HPDE6-E6E7 (cell line): ENCODE data around the gene ARFRP1.
"Not testable (repeated sequence)": the region's sequence is repeated elsewhere in the genome, so short reads cannot be mapped to it uniquely, and the experiment has no call there.

Source experiments
- DNase-seq: peaks from one replicate; pipeline ENCODE4 v3.0.0; 2011; ENCODE audit warnings: missing footprints; ENCODE audit errors: extremely low spot score

ARFRP1 gene

GRCh38 chr20:63656451-63656850 is 51.3 kb downstream of the ARFRP1 start:
- no peak for DNase-seq

- DNase-seq: no peak
Observed at GRCh38 chr20:63655249-63655648, 52.5 kb downstream of the ARFRP1 start.

- DNase-seq: no peak
Observed at GRCh38 chr20:63653974-63654668, 53.7 kb downstream of the ARFRP1 start.

DNA sequence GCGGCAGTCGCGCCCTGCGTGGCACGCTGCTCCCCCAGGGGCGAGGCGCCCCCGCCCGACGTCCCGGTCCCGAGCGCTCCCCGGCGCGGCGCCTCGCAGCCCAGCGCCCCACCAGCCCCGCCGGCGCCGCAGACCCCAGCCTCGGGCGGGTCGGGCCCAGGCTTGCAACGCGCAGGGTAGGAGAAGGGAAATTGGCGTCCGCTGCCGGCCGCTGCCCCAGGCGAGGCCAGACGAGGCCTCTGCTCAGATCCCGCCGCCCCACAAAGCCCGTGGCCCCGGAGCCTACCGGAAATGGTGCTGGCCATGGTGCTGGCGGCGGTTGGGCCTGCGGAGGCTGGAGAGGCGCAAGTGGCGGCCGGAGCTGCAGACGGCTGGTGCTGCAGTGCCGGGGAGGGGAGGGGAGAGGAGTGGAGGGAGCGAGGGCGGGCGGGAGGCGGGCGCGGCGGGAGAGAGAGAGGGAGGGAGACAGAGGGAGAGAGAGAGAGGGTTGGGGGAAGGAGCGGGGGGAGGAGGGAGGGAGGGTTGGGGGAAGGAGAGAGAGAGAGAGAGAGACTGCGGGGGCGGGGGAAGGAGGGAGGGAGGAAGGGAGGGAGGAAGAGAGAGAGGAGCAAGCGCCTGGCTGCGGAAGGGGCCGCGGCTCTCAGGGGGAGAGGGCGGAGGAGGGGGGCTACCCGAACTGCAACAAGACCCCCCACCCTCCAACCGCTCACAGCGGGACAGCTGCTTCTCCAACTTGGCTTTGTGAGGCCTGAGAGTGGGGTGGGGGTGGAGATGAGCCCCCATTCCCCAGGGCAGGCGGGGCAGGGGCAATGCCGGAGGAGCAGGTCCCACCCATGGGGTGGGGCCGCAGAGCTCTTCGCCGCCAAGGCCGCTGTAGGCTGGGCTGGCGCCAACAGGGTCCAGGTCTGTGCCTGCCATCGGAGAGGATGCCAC is 54.5 kb downstream of the ARFRP1 start, which contains the start of gene STMN3:
STMN3 (minus strand) TSS at position 384 of the 933 bp plus-strand sequence; CDS start at position 305, 79 bp downstream.
- peak; percentile 94 for DNase-seq

DNA sequence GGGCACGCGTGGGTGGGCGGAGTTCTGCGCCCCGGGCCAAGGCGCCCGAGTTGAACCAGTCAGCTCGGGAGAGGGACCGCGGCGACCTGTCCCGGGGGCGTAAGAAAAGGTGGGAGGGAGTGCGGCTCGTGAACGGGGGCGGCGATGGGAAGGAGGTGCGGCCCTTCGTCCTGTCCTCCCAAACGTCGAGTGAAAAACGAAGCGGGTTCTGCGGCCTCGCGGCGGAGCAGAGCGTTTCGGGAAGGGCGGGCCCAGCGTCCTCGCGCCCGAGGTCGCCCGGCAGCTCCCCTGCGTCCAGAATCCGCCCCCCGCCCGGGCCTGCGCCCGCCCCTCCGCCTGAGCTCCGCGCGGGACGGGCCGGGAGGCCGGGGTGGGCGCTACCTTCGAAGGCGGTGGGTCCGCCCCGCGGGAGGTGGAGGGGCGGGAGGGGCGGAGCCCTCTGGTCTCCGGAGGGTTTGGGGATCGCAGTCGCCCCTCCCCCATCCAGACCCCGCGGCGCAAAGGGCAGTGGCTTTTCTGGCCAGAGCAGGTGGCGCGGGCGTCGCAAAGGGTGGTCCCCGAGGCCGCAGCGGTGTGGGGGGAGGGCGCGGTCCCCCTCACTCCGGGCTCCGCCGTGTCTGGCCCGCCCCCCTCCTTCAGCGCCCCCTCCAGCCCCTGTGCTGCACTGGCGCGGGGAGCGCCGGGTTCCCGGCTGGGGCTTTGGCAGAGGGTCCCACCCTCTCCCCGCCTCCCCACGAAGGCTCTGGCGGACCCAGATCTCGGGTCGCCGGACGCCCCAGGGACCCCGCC is 55.4 kb downstream of the ARFRP1 start:
- no peak for DNase-seq

- DNase-seq: no peak
Observed at GRCh38 chr20:63651942-63652191, 55.9 kb downstream of the ARFRP1 start.

GRCh38 chr20:63650486-63650885 is 57.3 kb downstream of the ARFRP1 start:
- DNase-seq: not testable (repeated sequence)

DNA sequence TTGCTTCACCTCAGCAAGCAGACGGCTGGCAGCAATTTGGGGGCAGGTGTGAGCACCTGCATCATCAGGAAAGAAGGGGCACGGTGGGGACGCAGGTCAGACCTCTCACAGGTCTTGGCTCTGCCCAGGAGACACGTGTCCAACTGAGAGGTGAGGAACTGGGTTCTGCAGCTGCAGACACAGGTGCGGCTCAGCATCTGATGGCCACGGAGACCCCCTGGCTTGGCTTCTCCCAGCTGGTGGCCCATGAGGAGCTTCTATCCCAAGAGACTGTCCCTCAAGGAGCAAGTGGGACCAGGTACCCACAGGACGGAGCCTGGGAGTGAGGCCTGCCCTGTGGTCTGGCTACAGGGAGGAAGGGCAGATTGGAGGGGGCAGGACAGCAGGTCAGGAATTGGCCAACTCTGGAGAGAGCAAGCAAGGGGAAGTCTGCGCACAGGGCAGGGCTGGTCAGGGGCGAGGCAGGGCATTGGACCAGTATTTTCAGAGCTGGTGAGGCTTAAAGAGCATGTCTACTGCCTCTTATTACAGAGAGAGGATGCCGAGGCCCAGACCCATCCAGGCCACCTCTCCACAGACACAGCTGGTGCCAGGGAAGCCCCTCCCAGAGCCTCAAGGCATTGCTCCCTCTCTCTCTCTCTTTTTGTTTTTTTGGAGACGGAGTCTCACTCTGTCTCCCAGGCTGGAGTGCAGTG is 58.7 kb downstream of the ARFRP1 start:
- no peak for DNase-seq
